Measurements from ENCODE around the gene BATF.

The BATF gene

GRCh38 chr14:75563931-75564330 lies 41.7 kb downstream of the BATF start:
- no peak for FAIRE-seq

- no peak for FAIRE-seq
Measured at GRCh38 chr14:75565056-75565455, 42.8 kb downstream of the BATF start.

GRCh38 chr14:75566321-75566720 lies 44.1 kb downstream of the BATF start:
- no peak for FAIRE-seq

- FAIRE-seq = no peak
Measured at GRCh38 chr14:75566752-75567151, 44.5 kb downstream of the BATF start.

GRCh38 chr14:75568140-75568539 lies 45.9 kb downstream of the BATF start:
- FAIRE-seq = no peak

- FAIRE-seq = no peak
Measured at GRCh38 chr14:75568791-75569190, 46.5 kb downstream of the BATF start.

GRCh38 chr14:75570797-75571196 lies 48.5 kb downstream of the BATF start:
- no peak for FAIRE-seq

GRCh38 chr14:75572104-75572503 lies 49.8 kb downstream of the BATF start:
- no peak for FAIRE-seq

GRCh38 chr14:75577090-75577489 lies 54.8 kb downstream of the BATF start:
- no peak for FAIRE-seq

- no peak for FAIRE-seq
Measured at GRCh38 chr14:75577729-75578101, 55.4 kb downstream of the BATF start.

- FAIRE-seq = no peak
Measured at GRCh38 chr14:75578102-75578785, 56.0 kb downstream of the BATF start, which contains the start of gene FLVCR2. FLVCR2 (plus strand) TSS chr14:75578620; CDS start chr14:75578973, 353 bp downstream.

- no peak for FAIRE-seq
Measured at GRCh38 chr14:75578786-75579337, 56.6 kb downstream of the BATF start.

- no peak for FAIRE-seq
Measured at GRCh38 chr14:75579338-75579864, 57.1 kb downstream of the BATF start.

GRCh38 chr14:75579882-75580281 lies 57.6 kb downstream of the BATF start:
- FAIRE-seq = no peak

- FAIRE-seq = no peak
Measured at GRCh38 chr14:75587388-75587787, 65.1 kb downstream of the BATF start.

- no peak for FAIRE-seq
Measured at GRCh38 chr14:75589931-75590330, 67.7 kb downstream of the BATF start.

- no peak for FAIRE-seq
Measured at GRCh38 chr14:75591331-75591946, 69.2 kb downstream of the BATF start.

- FAIRE-seq = no peak
Measured at GRCh38 chr14:75591987-75592575, 69.8 kb downstream of the BATF start.

- no peak for FAIRE-seq
Measured at GRCh38 chr14:75595226-75595625, 73.0 kb downstream of the BATF start.
